Activated CD8-positive, alpha-beta T cell treated with anti-CD3 and anti-CD28 coated beads for 36 hours (primary cell): ENCODE measurements around the gene SPATA2. TPM values are rescaled to one million over a fixed set of nuclear protein-coding genes. Genes with fewer than 3 reads are reported as not detected.

Experiments
- ATAC-seq: fragments of 200-7000 bp; cut with Tn5 transposase; one replicate; pipeline ENCODE4 v1.10.0; 2021; ENCODE audit warnings: mild to moderate bottlenecking, moderate library complexity
- CTCF ChIA-PET: fragments of 350-600 bp; sonication (Branson Sonifier 250); formaldehyde crosslinking; loops from one replicate; lab custom pipeline; 2021; ENCODE audit warnings: antibody characterized with exemption; lab: Charles Lee
- POLR2A ChIA-PET: fragments of 350-600 bp; sonication (Branson Sonifier 250); formaldehyde crosslinking; loops from one replicate; lab custom pipeline; 2021; ENCODE audit warnings: antibody characterized with exemption; lab: Charles Lee
- DNase-seq: peaks from one replicate; pipeline ENCODE4 v3.0.0-alpha.2; 2020
- H3K27ac Mint-ChIP-seq: one replicate; pipeline ENCODE4 v1.8.0; 2021; ENCODE audit warnings: mild to moderate bottlenecking, mixed read lengths
- H3K27me3 Mint-ChIP-seq: one replicate; pipeline ENCODE4 v1.8.0; 2021; ENCODE audit warnings: mixed read lengths
- H3K36me3 Mint-ChIP-seq: one replicate; pipeline ENCODE4 v1.8.0; 2021; ENCODE audit warnings: low read depth, mixed read lengths
- H3K4me1 Mint-ChIP-seq: one replicate; pipeline ENCODE4 v1.8.0; 2021; ENCODE audit warnings: low read depth, mixed read lengths
- H3K4me3 Mint-ChIP-seq: one replicate; pipeline ENCODE4 v1.8.0; 2021; ENCODE audit warnings: mild to moderate bottlenecking, moderate library complexity, mixed read lengths
- H3K9me3 Mint-ChIP-seq: one replicate; pipeline ENCODE4 v1.8.0; 2021; ENCODE audit warnings: mixed read lengths
- intact Hi-C: fragments of 100-400 bp; cut with micrococcal nuclease; formaldehyde crosslinking; loops from one replicate; pipeline ENCODE4 v1.10.0; 2022
- total RNA-seq, 2 experiments: library from RNA; stranded (reverse); gene quantifications; one replicate each; pipeline ENCODE4 v1.2.3, GENCODE V29; 2021
- TF ChIP-seq, protein P1 (sequence below): fragments of 200-600 bp; IDR thresholded peaks from one replicate; pipeline ENCODE4 v1.8.0; 2022; ENCODE audit warnings: antibody characterized with exemption, mild to moderate bottlenecking

The SPATA2 gene
- total RNA-seq, 2 experiments from 2014 or later, result 6.2 to 7.4 TPM

- Mint-ChIP-seq H3K36me3 (peaks cover 9% of the 10 kb centered on the region), H3K4me1 (no peaks in the 10 kb centered on the region), H3K27me3 (no peaks in the 10 kb centered on the region), H3K27ac (no peak overlapping the region), H3K4me3 (no peak overlapping the region), H3K9me3 (no peaks in the 10 kb centered on the region)
- TF ChIP-seq, protein P1, sequence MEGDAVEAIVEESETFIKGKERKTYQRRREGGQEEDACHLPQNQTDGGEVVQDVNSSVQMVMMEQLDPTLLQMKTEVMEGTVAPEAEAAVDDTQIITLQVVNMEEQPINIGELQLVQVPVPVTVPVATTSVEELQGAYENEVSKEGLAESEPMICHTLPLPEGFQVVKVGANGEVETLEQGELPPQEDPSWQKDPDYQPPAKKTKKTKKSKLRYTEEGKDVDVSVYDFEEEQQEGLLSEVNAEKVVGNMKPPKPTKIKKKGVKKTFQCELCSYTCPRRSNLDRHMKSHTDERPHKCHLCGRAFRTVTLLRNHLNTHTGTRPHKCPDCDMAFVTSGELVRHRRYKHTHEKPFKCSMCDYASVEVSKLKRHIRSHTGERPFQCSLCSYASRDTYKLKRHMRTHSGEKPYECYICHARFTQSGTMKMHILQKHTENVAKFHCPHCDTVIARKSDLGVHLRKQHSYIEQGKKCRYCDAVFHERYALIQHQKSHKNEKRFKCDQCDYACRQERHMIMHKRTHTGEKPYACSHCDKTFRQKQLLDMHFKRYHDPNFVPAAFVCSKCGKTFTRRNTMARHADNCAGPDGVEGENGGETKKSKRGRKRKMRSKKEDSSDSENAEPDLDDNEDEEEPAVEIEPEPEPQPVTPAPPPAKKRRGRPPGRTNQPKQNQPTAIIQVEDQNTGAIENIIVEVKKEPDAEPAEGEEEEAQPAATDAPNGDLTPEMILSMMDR, result no peak
- DNase-seq, result no peak
- CTCF ChIA-PET, result no interaction called here
- POLR2A ChIA-PET, result no interaction called here
- ATAC-seq, result no peak
- intact Hi-C loops, result no loop called here
Measured at GRCh38 chr20:49880724-49881445, 34.4 kb downstream of the SPATA2 start.

DNA sequence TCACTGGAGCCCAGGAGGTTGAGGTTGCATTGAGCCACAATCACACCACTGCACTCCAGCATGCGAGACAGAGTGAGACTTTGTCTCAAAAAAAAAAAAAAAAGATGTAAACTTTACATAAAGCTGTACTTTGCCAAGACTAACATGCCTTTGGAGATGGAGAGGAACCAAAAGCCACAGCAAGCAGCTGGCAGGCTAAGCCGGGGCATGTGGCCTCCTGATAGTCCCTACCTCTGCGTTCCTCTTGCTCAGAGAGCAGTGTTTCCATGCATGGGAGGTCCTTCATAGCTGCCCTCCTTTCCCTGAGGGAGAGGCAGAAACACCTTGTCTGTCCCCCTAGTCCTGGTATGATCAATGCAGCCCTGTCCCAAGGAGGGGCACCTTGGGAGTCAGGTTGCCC is 35.2 kb downstream of the SPATA2 start:
- ATAC-seq, result no peak
- POLR2A ChIA-PET, result no interaction called here
- intact Hi-C loops, result no loop called here

DNA sequence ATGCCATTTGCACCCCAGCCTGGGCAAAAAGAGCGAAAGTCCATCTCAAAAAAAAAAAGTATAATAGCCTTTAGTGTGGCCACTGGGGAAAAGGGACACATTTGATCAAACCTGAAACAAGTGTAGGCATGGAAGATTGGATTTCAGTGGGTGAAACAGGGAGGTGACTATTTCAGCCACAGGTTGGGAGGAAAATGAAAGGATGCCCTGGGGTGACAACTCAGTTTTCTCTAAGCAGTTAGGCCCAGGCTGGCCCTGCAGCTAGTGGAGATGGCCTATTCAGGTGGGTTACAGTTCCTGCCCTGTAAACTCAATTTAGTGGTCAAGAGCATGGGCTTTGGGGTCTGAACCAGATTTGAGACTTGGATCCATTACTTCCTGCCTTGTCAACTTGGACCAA is 36.4 kb downstream of the SPATA2 start:
- H3K4me3 Mint-ChIP-seq, result no peak overlapping the region
- TF ChIP-seq, protein P1, result no peak
- DNase-seq (no peak), ATAC-seq (no peak)
- no peaks in the 10 kb centered on the region for H3K4me1 Mint-ChIP-seq
- intact Hi-C loops, result no loop called here
- peaks cover 10% of the 10 kb centered on the region for H3K36me3 Mint-ChIP-seq
- H3K27me3 Mint-ChIP-seq, result no peaks in the 10 kb centered on the region
- ChIA-PET CTCF (interaction anchor here (1.5 kb wide), 2 partner anchors 8 to 9 kb away, joined by 4 to 5 read pairs; no protein-coding TSS in a partner anchor), POLR2A (interaction anchor here (1.1 kb wide), 1 partner anchor 15 kb away, joined by 3 read pairs; no protein-coding TSS in a partner anchor)
- no peak overlapping the region for H3K27ac Mint-ChIP-seq
- H3K9me3 Mint-ChIP-seq, result no peaks in the 10 kb centered on the region

More for the DNA sequence above, 35.2 kb downstream of the SPATA2 start:
- Mint-ChIP-seq H3K4me1 (no peaks in the 10 kb centered on the region), H3K4me3 (no peak overlapping the region), H3K27ac (no peak overlapping the region), H3K36me3 (peaks cover 10% of the 10 kb centered on the region), H3K9me3 (no peaks in the 10 kb centered on the region), H3K27me3 (no peaks in the 10 kb centered on the region)
- CTCF ChIA-PET, result interaction anchor here (1.5 kb wide), 1 partner anchor 8 kb away, joined by 5 read pairs; no protein-coding TSS in a partner anchor
- TF ChIP-seq, protein P1, result no peak
- no peak for DNase-seq

- Mint-ChIP-seq H3K27me3 (no peaks in the 10 kb centered on the region), H3K36me3 (peaks cover 8% of the 10 kb centered on the region), H3K27ac (no peak overlapping the region), H3K4me1 (no peaks in the 10 kb centered on the region), H3K9me3 (no peaks in the 10 kb centered on the region), H3K4me3 (no peak overlapping the region)
- DNase-seq, result no peak
- intact Hi-C loops, result no loop called here
- no peak for ATAC-seq
- TF ChIP-seq, protein P1, result no peak
- POLR2A ChIA-PET, result no interaction called here
- CTCF ChIA-PET, result interaction anchor here (1.2 to 1.5 kb wide), 3 partner anchors 9 to 12 kb away, joined by 3 to 4 read pairs (median 4); no protein-coding TSS in a partner anchor
Measured at GRCh38 chr20:49877386-49877921, 37.9 kb downstream of the SPATA2 start.

DNA sequence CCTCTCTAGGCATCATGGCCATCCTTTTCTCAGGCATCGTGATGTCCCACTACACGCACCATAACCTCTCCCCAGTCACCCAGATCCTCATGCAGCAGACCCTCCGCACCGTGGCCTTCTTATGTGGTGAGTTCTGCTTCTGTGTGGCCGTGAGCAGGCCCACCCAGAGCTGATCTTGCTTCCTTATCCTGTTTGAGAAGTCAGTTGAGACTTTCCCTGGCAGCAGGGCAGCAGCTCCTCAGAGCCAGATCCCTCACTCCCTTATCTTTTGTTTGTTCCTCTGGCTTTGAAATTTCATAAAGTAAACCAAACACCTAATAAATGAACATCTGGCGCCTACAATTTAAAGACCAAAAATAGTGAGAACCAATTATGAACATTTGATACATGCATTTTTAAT is 40.6 kb downstream of the SPATA2 start:
- no peak overlapping the region for H3K27ac Mint-ChIP-seq
- H3K4me1 Mint-ChIP-seq, result no peaks in the 10 kb centered on the region
- H3K36me3 Mint-ChIP-seq, result peaks cover 5% of the 10 kb centered on the region
- DNase-seq, result no peak
- H3K4me3 Mint-ChIP-seq, result no peak overlapping the region
- CTCF ChIA-PET, result interaction anchor here (0.7 to 3.8 kb wide), 2 partner anchors 14 to 28 kb away, joined by 3 to 16 read pairs; no protein-coding TSS in a partner anchor
- ATAC-seq, result no peak
- intact Hi-C loops, result no loop called here
- H3K9me3 Mint-ChIP-seq, result no peaks in the 10 kb centered on the region
- TF ChIP-seq, protein P1, result no peak
- POLR2A ChIA-PET, result no interaction called here
- H3K27me3 Mint-ChIP-seq, result no peaks in the 10 kb centered on the region
